GM11168 (cell line): ENCODE measurements around the gene ANKS6.
"Not testable (repeated sequence)": the region's sequence is repeated elsewhere in the genome, so short reads cannot be mapped to it uniquely, and the experiment has no call there.

Experiments used
- in situ Hi-C: fragments of 300-500 bp; cut with MboI; formaldehyde crosslinking; loops from one replicate; pipeline ENCODE4 v1.12.0; 2022; ENCODE audit warnings: low sequenced_read_pairs; ENCODE audit not compliant: unreplicated experiment

ANKS6 gene

GRCh38 chr9:98708103-98708932, 88.0 kb downstream of the ANKS6 start:
- in situ Hi-C loops, result no loop called here

GRCh38 chr9:98707166-98708102, 88.9 kb downstream of the ANKS6 start:
- in situ Hi-C loops, result no loop called here

- in situ Hi-C loops, result no loop called here
These were observed 89.6 kb downstream of the ANKS6 start for GRCh38 chr9:98706651-98707165.

GRCh38 chr9:98702835-98703380, 93.4 kb downstream of the ANKS6 start:
- in situ Hi-C loops, result no loop called here

- in situ Hi-C loops, result no loop called here
These were observed 94.0 kb downstream of the ANKS6 start for GRCh38 chr9:98702340-98702739.

- in situ Hi-C loops, result no loop called here
These were observed 94.8 kb downstream of the ANKS6 start for GRCh38 chr9:98701576-98701975.

GRCh38 chr9:98700801-98701200, 95.6 kb downstream of the ANKS6 start:
- in situ Hi-C loops, result no loop called here

- in situ Hi-C loops, result no loop called here
These were observed 97.5 kb downstream of the ANKS6 start for GRCh38 chr9:98698856-98699255.

GRCh38 chr9:98694943-98695342, 101.4 kb downstream of the ANKS6 start:
- in situ Hi-C loops, result no loop called here

- in situ Hi-C loops, result no loop called here
These were observed 104.0 kb downstream of the ANKS6 start for GRCh38 chr9:98692392-98692791.

GRCh38 chr9:98691890-98692289, 104.5 kb downstream of the ANKS6 start:
- in situ Hi-C loops, result no loop called here

- in situ Hi-C loops, result no loop called here
These were observed 105.7 kb downstream of the ANKS6 start for GRCh38 chr9:98690686-98691085.

- in situ Hi-C loops, result no loop called here
These were observed 107.5 kb downstream of the ANKS6 start for GRCh38 chr9:98688710-98689495.

- in situ Hi-C loops, result no loop called here
These were observed 108.4 kb downstream of the ANKS6 start for GRCh38 chr9:98687911-98688310.

- in situ Hi-C loops, result no loop called here
These were observed 109.1 kb downstream of the ANKS6 start for GRCh38 chr9:98686961-98687855.

- in situ Hi-C loops, result not testable (repeated sequence)
These were observed 111.5 kb downstream of the ANKS6 start for GRCh38 chr9:98684816-98685215.
